HepG2 (cell line): Measurements from ENCODE around the gene EFCAB14. TPM values are rescaled to one million over a fixed set of nuclear protein-coding genes. Genes with fewer than 3 reads are reported as not detected.

Experiments used
- ATAC-seq: fragments of 200-7000 bp; cut with Tn5 transposase; 3 replicates; pipeline ENCODE4 v1.9.1; 2020; ENCODE audit warnings: mild to moderate bottlenecking, moderate library complexity
- BruUV-seq: library from RNA; stranded (reverse); fragments of 400-500 nt; replicated peaks from 2 replicates; lab custom pipeline; 2021; lab: Mats Ljungman, UMichigan
- CTCF ChIA-PET: fragments of 300-600 bp; formaldehyde crosslinking; extraction: SDS; loops from one replicate; lab custom pipeline; 2021; ENCODE audit warnings: low total read pairs, inconsistent platforms, low intra/inter-chr PET ratio; lab: Yijun Ruan, JAX
- POLR2A ChIA-PET: fragments of 350-600 bp; sonication (Branson Sonifier 250); formaldehyde crosslinking; loops from one replicate; lab custom pipeline; 2020; ENCODE audit warnings: antibody characterized with exemption, inconsistent platforms; lab: Yijun Ruan, JAX
- DNase-seq: peaks from one replicate; pipeline ENCODE4 v3.0.0-alpha.2; 2015; ENCODE audit warnings: low spot score
- FAIRE-seq: peaks from 3 replicates; lab custom pipeline; 2011; peaks lifted over from hg19 to GRCh38; lab: Jason Lieb, UNC
- H2AFZ ChIP-seq: one replicate; pipeline ENCODE4 v1.6.1; 2011; ENCODE audit warnings: low read length, inconsistent platforms
- H3K27ac ChIP-seq: fragments of 300-600 bp; 3 replicates; pipeline ENCODE4 v1.8.0; 2011; ENCODE audit warnings: mixed run types, mild to moderate bottlenecking, mixed read lengths, low read length, inconsistent platforms; ENCODE audit not compliant: insufficient read depth; ENCODE audit errors: extremely low read length
- H3K27me3 ChIP-seq, 2 experiments: fragments of 200-600 bp in 1 of 2; 2 replicates in 1 of 2; 3 replicates in 1 of 2; pipeline versions ENCODE4 v1.6.0 to v1.8.0; 2011; ENCODE audit warnings: low read length in 2 of 2, mild to moderate bottlenecking in 2 of 2, moderate library complexity in 2 of 2, inconsistent platforms in 1 of 2; ENCODE audit not compliant: insufficient read depth in 2 of 2, control insufficient read depth in 1 of 2
- H3K36me3 ChIP-seq, 2 experiments: fragments of 200-600 bp in 1 of 2; replicated peaks in 1 of 2; 2 replicates in 1 of 2; 3 replicates in 1 of 2; pipeline versions ENCODE4 v1.5.1 to v1.8.0; 2011; ENCODE audit warnings: low read length in 2 of 2, inconsistent platforms in 1 of 2; ENCODE audit not compliant: insufficient read depth in 2 of 2, control insufficient read depth in 1 of 2
- H3K4me1 ChIP-seq: 2 replicates; pipeline ENCODE4 v1.5.1; 2012; ENCODE audit warnings: low read length, inconsistent platforms; ENCODE audit not compliant: insufficient read depth
- H3K4me2 ChIP-seq: 2 replicates; pipeline ENCODE4 v1.6.0; 2011; ENCODE audit warnings: low read depth, low read length, inconsistent platforms
- H3K4me3 ChIP-seq, 3 experiments: fragments of 200-600 bp in 1 of 3; sonication (generic), shearing (Covaris generic) in 1 of 3; replicated peaks in 1 of 3; 2 replicates each; pipeline ENCODE4 v1.5.1; 2011 to 2016; ENCODE audit warnings: low read length in 3 of 3, inconsistent platforms in 2 of 3, low read depth in 2 of 3, mild to moderate bottlenecking in 2 of 3, control low read depth in 1 of 3, mixed read lengths in 1 of 3; ENCODE audit not compliant: insufficient read depth in 1 of 3
- H3K79me2 ChIP-seq: one replicate; pipeline ENCODE4 v1.6.1; 2011; ENCODE audit warnings: low read length, inconsistent platforms; ENCODE audit not compliant: insufficient read depth
- H3K9ac ChIP-seq: 2 replicates; pipeline ENCODE4 v1.6.0; 2011; ENCODE audit warnings: mild to moderate bottlenecking, low read depth, low read length, inconsistent platforms; ENCODE audit not compliant: insufficient read depth
- H3K9me3 ChIP-seq: 2 replicates; pipeline ENCODE4 v1.5.1; 2012; ENCODE audit warnings: mild to moderate bottlenecking, low read length
- H4K20me1 ChIP-seq: 2 replicates; pipeline ENCODE4 v1.6.0; 2011; ENCODE audit warnings: inconsistent platforms, mild to moderate bottlenecking, low read length, moderate library complexity; ENCODE audit not compliant: insufficient read depth
- SMARCE1 ChIP-seq: fragments of 450-650 bp; IDR thresholded peaks from 2 replicates; pipeline ENCODE4 v1.6.1; 2017; ENCODE audit warnings: borderline replicate concordance
- ZHX2 ChIP-seq, 2 experiments: sonication (generic) in 1 of 2; formaldehyde crosslinking in 1 of 2; IDR thresholded peaks; 2 replicates each; pipeline versions ENCODE4 v1.6.1 to v1.9.0; 2014 to 2022; ENCODE audit warnings: antibody characterized with exemption in 1 of 2, borderline replicate concordance in 1 of 2, inconsistent platforms in 1 of 2, low read depth in 1 of 2, missing genetic modification reagents in 1 of 2
- WGBS: methylation state at CpG from one replicate; pipeline ENCODE4 v1.1.6; 2017; ENCODE audit warnings: low lambda C conversion rate; 5-methylcytosine and 5-hydroxymethylcytosine counted together
- in situ Hi-C: cut with HindIII; loops from 2 replicates; pipeline ENCODE4 v1.10.0; 2017; ENCODE audit warnings: low pct_unique_long_range_greater_than_20kb; ENCODE audit not compliant: extremely low pct_ligation_motif_present
- intact Hi-C: fragments of 100-400 bp; cut with micrococcal nuclease; formaldehyde crosslinking; loops from one replicate; pipeline ENCODE4 v1.10.0; 2022; ENCODE audit not compliant: unreplicated experiment
- polyA plus RNA-seq, 8 experiments: library from polyadenylated mRNA; depleted of rRNA in 3 of 8; stranded (reverse) in 7 of 8; unstranded in 1 of 8; fragments of >200 nt; fragmentation: Illumina TruSeq in 4 of 8; extraction: Trizol in 4 of 8; gene quantifications; 2 replicates each; pipeline versions ENCODE4 v1.2.1 to v1.2.3, GENCODE V29; 2011 to 2016; ENCODE audit warnings: low read depth in 4 of 8, missing spikeins in 1 of 8, mixed read lengths in 1 of 8; ENCODE audit not compliant: insufficient read depth in 1 of 8
- total RNA-seq, 5 experiments: library from RNA; depleted of rRNA; stranded (reverse); fragments of >200 nt; fragmentation: Illumina TruSeq; extraction: Trizol; gene quantifications; 2 replicates each; pipeline ENCODE4 v1.2.3, GENCODE V29; 2016; ENCODE audit warnings: low read depth in 1 of 5

Gene EFCAB14
- total and polyA plus RNA-seq, 2 of the 13 experiments (the other 11 are each of a cell fraction or from before 2014, with no cell fraction given): 13.4 to 17.9 TPM

- BruUV-seq: no TSS peak
- intact Hi-C loops (no loop called here), in situ Hi-C loops (no loop called here)
- ATAC-seq (no peak), FAIRE-seq (no peak), DNase-seq (no peak)
- Histone ChIP-seq H2AFZ (no peak overlapping the region), H3K4me3 (no peak overlapping the region), H3K27ac (no peak overlapping the region), H3K9me3 (no peaks in the 10 kb centered on the region), H3K4me2 (no peak overlapping the region), H3K9ac (no peak overlapping the region), H4K20me1 (no peaks in the 10 kb centered on the region), H3K27me3 (no peaks in the 10 kb centered on the region), H3K36me3 (peaks cover 13 to 72% of the 10 kb centered on the region in 2 experiments), H3K4me1 (0 out of 2 replicates have a peak, but pooled peaks cover 11% of the 10 kb centered on the region)
- CTCF ChIA-PET: no interaction called here
- TF ChIP-seq ZHX2 (IDR thresholded peaks at IDR 0.05; ENCODE audit: low read depth) (no peak), ZHX2 (CRISPR knock-in tag; IDR thresholded peaks at IDR 0.05; ENCODE audit: borderline replicate concordance) (no peak), SMARCE1 (no peak)
- TF ChIP-seq, all 625 proteins: peak for 0
- no peaks in the 10 kb centered on the region for H3K79me2 ChIP-seq
- POLR2A ChIA-PET: no interaction called here
- WGBS: 100% methylated on average over 1 of the region's 1 CpG
Measured at GRCh38 chr1:46689897-46690296, 29.0 kb downstream of the EFCAB14 start.
